Measurements from ENCODE around the gene NOVA2.

The NOVA2 gene

GRCh38 chr19:46000491-46001246 lies 27.0 kb upstream of the NOVA2 start:
- DNase-seq (ENCODE audit: low read depth, low spot score), result no peak

DNA sequence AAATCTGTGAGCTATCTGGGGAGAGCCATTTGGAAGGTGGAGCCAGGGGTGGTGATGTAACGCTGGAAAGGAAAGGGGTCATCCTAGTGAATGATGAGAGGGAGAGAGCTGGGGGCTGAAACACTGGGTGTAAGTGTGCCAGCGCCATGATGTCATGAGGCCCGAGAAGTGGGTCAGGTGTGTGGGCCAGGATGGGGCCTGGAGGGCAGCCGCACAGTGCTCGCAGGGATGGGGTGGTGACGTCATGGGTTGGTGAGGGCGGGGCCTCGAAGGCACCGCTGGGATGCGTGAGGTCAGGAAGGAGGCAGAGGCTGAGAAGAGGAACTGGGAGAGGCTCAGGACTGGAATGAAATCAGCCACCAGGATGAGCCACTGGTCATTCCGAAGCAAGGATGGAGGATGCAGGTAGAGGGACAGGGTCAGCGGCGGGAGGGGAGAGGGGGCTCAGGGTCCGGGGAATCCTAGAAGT lies 26.0 kb upstream of the NOVA2 start:
- no peak for DNase-seq (ENCODE audit: low read depth, low spot score)

GRCh38 chr19:45998834-45999233 lies 25.2 kb upstream of the NOVA2 start:
- no peak for DNase-seq (ENCODE audit: low read depth, low spot score)

- DNase-seq (ENCODE audit: low read depth, low spot score), result no peak
These were observed 23.3 kb upstream of the NOVA2 start for GRCh38 chr19:45996933-45997332.

DNA sequence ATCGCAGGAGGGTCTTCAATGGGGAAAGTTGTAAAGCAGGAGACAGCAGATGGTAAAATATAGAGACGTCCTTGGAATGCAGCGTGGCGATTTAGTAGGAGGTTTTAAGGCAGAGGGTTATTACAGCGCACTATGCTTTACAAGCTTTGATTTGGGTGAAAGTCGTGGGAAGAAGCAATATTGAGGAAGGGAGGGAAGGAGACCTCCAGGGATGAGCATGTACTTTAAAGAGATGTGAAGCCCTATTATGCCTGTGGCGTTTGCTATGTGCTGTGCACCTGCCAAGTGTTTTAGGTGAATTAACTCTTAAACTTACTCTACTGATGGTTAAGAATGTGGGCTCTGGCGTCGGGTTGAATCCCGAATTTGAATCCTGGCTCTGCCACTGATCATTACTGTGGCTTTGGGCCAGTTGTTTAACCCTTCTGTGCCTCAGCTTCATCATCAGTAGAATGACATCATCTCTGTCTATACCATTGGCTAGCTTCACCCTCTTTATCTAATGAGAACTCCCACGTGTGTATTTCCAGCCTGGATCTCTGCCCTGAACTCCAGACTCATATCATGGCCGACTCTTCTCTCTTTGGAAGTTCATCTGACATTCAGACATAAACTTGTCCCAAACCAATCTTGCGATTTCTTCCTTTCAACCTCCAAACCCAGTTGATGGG lies 22.2 kb upstream of the NOVA2 start:
- DNase-seq (ENCODE audit: low read depth, low spot score), result no peak

DNA sequence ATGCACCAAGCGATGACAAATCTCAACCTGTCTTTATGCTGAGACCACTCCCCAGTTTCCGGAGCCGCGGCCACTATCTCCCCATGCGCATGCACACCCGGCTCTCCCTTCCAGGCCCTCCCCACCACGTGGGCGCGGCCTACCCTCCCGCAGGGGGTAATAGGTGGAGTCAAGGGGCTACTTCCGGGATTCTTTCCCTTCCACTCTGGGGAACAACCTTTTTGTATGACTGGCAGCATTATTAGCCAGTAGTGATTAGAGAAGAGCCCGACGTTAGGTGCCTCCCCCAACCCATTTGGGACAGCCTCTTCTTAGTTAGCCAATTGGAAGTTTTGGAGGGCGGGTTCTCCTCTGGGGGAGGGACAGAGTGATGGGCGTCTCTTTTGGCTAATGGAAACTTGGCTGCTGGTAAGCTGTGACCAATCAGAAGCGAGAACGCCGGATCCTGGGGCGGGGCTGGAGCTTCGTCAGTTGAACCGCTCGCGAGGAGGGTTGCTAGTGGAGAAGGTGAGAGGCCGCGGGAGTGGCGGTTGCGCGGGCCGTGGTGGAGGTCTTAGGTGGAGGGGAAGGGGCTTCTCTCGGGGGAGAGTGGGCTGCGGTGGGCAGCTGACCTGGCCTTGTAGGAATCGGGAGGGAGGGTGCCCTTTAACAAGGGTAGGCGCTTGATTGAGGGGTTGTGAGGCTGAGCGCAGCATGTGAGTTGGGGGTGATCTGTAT lies 21.5 kb upstream of the NOVA2 start, which contains the start of gene CCDC61:
Gene CCDC61 (plus strand): TSS at position 470 of the 717 bp plus-strand sequence. CDS start 7,552 bp downstream, outside the sequence.
- DNase-seq (ENCODE audit: low read depth, low spot score), result peak; percentile 98

DNA sequence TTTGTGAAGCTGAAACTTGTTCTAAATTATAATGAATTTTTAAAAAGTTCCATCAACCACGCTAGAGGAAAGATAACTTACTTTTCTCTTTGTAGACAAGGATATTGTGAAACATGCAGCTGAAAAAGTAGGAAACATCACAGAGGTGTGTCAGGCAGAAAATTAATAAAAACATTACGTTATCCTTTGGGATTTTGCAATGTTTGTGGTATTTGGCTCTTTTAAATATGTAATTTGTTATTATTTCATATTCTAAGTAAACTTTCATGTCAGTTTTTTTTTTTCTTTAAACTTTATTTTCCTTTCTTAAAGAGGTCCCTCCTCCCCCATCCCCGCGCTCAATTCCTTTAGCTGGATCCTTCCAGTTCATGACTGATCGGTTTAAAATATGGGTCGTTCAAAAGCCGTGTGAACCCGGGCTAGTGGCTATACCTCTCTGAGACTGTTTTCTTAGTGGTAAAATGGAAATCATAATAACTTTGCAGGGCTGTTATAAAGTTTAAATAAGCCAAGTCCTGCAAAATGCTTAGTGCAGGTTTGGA lies 20.9 kb upstream of the NOVA2 start:
- DNase-seq (ENCODE audit: low read depth, low spot score), result no peak

GRCh38 chr19:45990113-45990728 lies 16.6 kb upstream of the NOVA2 start:
- no peak for DNase-seq (ENCODE audit: low read depth, low spot score)

GRCh38 chr19:45985321-45985720 lies 11.7 kb upstream of the NOVA2 start:
- DNase-seq (ENCODE audit: low read depth, low spot score), result no peak

DNA sequence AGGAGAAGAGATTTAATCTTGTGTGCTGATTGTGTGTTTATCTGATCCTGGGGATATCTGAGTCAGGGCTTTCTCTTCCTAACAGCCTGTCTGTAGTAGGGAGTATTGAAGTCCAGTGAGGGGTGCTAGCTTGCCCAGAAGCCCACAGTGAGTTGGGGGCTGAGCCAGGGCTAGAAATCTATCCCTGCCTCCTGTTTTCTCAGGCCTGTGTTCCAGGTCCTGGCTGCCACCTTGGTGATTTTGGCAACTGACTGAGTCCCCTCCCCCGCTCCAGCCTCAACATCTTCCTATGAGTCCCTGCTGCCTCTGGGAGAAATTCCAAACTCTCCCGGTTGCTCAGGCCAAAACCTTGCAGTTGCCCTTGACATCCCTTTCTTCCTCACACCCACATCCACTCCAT lies 7.7 kb upstream of the NOVA2 start:
- no peak for DNase-seq (ENCODE audit: low read depth, low spot score)

- DNase-seq (ENCODE audit: low read depth, low spot score), result no peak
These were observed 4.5 kb upstream of the NOVA2 start for GRCh38 chr19:45978156-45978555.

DNA sequence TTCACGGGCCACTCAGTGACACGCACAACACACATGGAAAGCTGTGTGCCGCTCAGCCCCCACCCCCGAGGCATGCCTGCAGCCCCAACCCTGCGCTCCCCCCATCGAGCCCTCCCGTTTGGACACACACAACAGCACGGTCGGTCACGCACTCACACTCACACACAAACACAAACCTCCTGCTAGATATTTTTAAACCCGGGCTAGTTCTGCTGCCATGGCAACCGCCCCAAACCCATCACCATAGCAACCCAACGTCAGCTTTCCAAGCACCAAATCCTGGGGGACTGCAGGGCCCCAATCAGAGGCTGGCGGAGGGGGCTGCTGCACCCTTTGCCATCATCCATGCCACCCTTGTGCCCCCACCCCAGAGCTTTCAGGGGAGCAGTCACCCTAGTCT lies 2.5 kb upstream of the NOVA2 start:
- DNase-seq (ENCODE audit: low read depth, low spot score), result no peak

GRCh38 chr19:45975306-45976070 lies 1.8 kb upstream of the NOVA2 start:
- DNase-seq (ENCODE audit: low read depth, low spot score), result no peak

DNA sequence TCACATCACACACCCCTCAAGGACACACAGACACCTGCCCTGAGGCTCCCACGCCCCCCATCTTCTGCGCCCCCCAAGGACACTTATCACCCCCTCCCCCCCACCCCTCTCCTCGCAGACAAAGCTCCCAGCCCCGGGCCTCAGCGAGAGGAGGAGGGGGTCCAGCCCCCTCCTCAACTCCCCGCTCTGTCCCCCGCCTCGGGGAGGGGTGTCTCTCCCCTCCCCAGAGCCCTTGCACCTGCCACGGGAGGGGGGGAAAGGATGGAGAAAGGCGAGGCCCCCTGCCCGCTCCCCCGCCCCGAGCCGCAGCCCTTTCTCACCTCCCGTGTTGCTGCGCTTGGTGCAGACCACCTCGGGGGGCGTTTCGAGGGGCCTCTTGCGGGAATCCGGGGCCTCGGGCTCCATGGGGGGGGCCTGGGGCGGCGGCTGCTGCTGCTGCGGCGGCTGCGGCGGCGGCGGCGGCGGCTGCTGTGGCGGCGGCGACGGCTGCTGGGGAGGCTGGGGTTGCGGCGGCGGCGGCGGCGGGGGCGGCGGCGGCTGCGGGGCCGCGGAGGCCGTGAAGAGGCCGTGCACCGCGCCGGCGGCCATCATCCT lies 621 bp downstream of the NOVA2 start:
- DNase-seq (ENCODE audit: low read depth, low spot score), result no peak

DNA sequence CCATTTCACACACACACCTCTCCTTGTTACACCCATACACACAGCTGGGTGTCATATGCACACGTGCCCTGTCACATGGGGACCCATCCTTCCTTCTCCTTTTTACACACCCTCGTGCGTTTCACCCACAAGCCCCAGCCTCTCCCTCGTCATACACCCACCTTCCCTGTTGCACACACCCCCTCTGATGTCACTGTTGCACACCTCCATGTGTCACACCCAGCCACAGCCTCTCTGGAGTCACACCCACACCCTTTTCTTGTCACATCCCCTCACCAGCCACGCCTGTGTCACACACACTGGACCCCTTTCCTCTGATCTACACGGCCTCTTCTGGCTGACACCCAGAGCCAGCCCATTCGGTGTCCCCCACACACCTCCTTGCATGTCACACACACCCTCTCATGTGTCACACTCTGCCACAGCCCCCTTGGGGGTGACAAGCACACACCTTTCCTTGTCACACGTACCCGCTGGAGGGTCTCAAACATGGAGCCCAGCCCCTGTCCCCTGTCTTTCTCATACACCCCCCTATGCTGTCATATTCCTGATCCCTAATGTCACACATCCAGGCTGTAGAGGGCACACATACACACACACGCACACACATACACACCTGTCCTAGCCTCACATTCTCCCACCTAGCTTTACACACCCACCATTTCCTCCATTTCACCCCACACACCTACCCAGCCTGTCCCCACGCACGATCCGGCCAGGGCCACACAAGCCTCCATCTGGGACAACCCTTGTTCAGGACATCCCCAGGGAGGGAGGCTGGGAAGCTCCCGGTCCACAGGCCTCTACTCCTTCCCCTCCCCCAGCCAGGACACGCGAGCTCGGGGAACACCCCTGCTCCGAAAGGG lies 1.4 kb downstream of the NOVA2 start:
- DNase-seq (ENCODE audit: low read depth, low spot score), result no peak

DNA sequence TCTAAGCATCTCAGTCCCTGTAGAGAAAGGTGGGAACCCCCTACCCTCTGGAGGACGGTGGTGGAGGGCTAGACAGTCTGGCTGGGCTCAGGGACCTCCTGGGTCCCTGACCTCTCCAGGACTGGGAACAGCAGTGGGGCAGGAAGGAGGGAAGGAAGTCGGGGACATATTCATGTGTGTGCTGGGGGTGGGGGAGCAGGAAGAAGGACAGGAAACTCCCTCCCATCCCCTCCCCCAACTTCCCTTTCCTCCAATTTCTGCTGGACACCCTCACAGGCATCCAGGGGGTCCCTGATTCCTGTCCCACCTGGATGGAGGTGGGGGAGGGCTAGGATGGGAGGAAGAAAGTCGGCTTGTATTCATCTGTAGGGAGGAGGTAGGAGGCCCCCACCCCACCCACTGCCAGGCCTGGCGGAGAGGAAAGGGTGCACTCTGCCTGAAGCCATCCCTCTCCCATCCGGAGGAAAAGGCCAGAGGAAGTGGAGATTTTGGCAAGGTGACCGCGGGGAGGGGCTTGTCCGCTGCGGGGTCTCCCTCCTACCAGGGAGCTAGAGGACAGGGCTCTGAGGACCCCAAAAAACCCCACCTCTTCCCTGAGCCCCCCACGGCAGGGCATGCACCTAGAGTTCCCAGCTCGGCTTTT lies 2.3 kb downstream of the NOVA2 start:
- DNase-seq (ENCODE audit: low read depth, low spot score), result no peak

DNA sequence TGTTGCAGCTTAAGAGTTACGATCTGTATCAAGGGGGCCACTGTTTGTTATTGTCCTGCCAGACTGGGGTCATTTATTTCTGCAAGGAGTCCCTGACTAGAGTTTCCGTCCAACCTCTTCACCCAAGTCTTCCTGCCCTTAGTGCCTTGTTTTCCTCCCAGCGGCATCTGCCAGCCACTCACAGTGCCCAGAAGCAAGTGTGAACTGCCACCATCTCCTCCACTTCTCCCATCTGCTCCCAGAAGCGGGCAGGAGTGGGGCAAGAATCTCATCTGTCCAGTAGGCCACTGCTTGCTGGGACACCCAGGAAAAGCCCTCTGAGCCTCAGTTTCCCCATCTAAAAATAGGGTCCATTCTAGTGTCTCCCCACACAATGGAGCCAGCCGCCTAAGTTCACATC lies 4.0 kb downstream of the NOVA2 start:
- DNase-seq (ENCODE audit: low read depth, low spot score), result no peak

DNA sequence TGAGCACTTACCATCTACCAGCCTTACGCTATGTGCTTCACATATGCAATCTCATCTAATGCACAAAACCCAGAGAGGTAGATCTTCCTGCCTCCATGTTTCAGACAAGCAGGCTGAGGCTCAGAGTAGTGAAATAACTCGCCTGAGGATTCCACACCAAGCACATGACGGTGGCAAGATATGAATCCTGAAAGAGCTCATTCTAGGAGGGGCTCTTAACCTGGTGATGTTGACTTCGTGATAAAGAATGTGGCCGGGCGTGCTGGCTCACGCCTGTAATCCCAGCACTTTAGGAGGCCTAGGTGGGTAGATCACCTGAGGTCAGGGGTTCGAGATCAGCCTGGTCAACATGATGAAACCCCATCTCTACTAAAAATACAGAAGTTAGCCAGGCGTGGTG lies 5.0 kb downstream of the NOVA2 start:
- DNase-seq (ENCODE audit: low read depth, low spot score), result no peak

DNA sequence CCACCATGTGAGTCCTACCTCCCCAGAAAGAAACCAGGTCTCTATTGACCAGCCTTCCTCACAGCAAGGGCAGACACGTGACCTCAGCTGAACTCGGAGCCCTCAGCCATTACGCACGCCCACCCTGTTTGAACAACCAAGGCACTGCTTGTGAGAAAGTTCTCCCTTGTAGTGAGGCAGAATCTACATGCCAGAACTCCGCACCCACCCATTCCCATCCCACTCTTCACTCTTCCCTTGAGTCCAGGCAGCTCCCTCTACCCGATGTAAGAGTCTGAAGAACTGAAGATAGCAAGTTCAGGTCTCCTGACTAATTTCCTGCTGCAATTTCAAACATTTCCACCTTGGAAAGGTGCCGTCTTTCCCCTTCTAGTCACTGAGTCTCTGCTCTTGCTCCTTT lies 6.4 kb downstream of the NOVA2 start:
- DNase-seq (ENCODE audit: low read depth, low spot score), result no peak
